ENCODE data around the gene ARGLU1.

Gene ARGLU1

DNA sequence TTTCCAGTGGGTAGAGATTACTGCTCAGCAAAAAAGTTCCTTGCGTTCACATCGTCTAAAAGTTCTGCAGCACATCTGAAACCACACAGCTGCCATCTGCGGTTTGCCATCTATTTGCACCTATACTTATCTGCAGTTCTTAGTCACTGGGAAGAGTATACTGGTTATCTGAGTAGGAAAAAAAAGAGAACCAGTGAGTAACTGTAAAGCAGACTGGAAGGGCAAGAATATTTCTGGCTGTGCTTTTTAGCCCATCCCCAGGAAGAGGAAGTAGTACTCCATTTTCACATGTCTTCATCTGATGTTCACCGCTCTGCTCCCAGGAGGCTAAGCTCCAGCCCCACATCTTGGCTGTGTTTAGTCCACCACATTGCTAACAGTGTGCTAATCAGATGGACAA, 68.0 kb downstream of the ARGLU1 start:
- Histone ChIP-seq H3K4me1 (ENCODE audit: control insufficient read depth, low read length) (peaks cover 62% of the 10 kb centered on the region), H3K4me2 (ENCODE audit: low read length) (peak overlapping the region; percentile 95), H4K20me1 (ENCODE audit: control insufficient read depth, insufficient read depth, low read depth, low read length) (no peaks in the 10 kb centered on the region), H3K27me3 (ENCODE audit: control insufficient read depth, low read length) (no peaks in the 10 kb centered on the region), H3K4me3 (ENCODE audit: low read length) (peak overlapping the region; percentile 65), H3K9me3 (ENCODE audit: control insufficient read depth, insufficient read depth, low read length) (no peaks in the 10 kb centered on the region), H3K79me2 (ENCODE audit: control insufficient read depth, low read length) (no peaks in the 10 kb centered on the region; the same call in 1 of the 2 replicates), H3F3A (ENCODE audit: control insufficient read depth, insufficient read depth) (peaks cover 29% of the 10 kb centered on the region), H3K9me2 (replicated peaks; ENCODE audit: control insufficient read depth, low read length) (no peaks in the 10 kb centered on the region), H3K27ac (ENCODE audit: low read depth, low read length) (peak overlapping the region; percentile 96), H3K36me3 (ENCODE audit: control insufficient read depth, low read length) (no peaks in the 10 kb centered on the region)
- no peak for TF ChIP-seq EZH2phosphoT487 (IDR thresholded peaks at IDR 0.05; ENCODE audit: borderline replicate concordance, low read length)
- TF ChIP-seq, protein P1, sequence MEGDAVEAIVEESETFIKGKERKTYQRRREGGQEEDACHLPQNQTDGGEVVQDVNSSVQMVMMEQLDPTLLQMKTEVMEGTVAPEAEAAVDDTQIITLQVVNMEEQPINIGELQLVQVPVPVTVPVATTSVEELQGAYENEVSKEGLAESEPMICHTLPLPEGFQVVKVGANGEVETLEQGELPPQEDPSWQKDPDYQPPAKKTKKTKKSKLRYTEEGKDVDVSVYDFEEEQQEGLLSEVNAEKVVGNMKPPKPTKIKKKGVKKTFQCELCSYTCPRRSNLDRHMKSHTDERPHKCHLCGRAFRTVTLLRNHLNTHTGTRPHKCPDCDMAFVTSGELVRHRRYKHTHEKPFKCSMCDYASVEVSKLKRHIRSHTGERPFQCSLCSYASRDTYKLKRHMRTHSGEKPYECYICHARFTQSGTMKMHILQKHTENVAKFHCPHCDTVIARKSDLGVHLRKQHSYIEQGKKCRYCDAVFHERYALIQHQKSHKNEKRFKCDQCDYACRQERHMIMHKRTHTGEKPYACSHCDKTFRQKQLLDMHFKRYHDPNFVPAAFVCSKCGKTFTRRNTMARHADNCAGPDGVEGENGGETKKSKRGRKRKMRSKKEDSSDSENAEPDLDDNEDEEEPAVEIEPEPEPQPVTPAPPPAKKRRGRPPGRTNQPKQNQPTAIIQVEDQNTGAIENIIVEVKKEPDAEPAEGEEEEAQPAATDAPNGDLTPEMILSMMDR (IDR thresholded peaks at IDR 0.05; ENCODE audit: low read depth, low read length, poor library complexity, severe bottlenecking), result no peak

DNA sequence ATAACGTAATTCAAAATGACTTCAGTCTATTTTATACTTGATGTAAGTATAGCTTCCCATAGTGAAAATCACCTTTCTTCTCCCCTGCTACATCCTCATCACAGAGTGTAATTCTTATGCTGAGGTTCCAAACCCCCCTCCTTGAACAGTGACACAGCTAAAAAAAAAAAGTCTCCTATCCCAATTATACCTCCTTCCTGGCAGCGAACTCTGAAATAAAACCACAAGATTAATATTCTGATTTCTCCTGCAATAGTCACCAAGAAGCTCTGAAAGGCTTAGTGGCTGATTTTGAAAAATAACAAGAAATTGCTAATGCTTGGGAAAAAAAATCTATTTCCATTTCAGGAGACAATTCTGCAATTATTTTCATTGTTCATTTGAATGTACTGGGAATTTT, 68.8 kb downstream of the ARGLU1 start:
- no peaks in the 10 kb centered on the region for H3K36me3 ChIP-seq (ENCODE audit: control insufficient read depth, low read length)
- H3K27ac ChIP-seq (ENCODE audit: low read depth, low read length), result peak overlapping the region; percentile 96
- H4K20me1 ChIP-seq (ENCODE audit: control insufficient read depth, insufficient read depth, low read depth, low read length), result no peaks in the 10 kb centered on the region
- no peaks in the 10 kb centered on the region for H3K9me3 ChIP-seq (ENCODE audit: control insufficient read depth, insufficient read depth, low read length)
- peaks cover 69% of the 10 kb centered on the region for H3K4me1 ChIP-seq (ENCODE audit: control insufficient read depth, low read length)
- no peaks in the 10 kb centered on the region for H3K27me3 ChIP-seq (ENCODE audit: control insufficient read depth, low read length)
- peak overlapping the region; percentile 65 for H3K4me3 ChIP-seq (ENCODE audit: low read length)
- no peaks in the 10 kb centered on the region; the same call in 1 of the 2 replicates for H3K79me2 ChIP-seq (ENCODE audit: control insufficient read depth, low read length)
- no peaks in the 10 kb centered on the region for H3K9me2 ChIP-seq (replicated peaks; ENCODE audit: control insufficient read depth, low read length)
- peak overlapping the region; percentile 95 for H3K4me2 ChIP-seq (ENCODE audit: low read length)
- no peak for TF ChIP-seq EZH2phosphoT487 (IDR thresholded peaks at IDR 0.05; ENCODE audit: borderline replicate concordance, low read length)
- TF ChIP-seq, protein P1 (IDR thresholded peaks at IDR 0.05; ENCODE audit: low read depth, low read length, poor library complexity, severe bottlenecking), result no peak
- peaks cover 29% of the 10 kb centered on the region for H3F3A ChIP-seq (ENCODE audit: control insufficient read depth, insufficient read depth)

GRCh38 chr13:106498571-106498970, 69.4 kb downstream of the ARGLU1 start:
- peak overlapping the region; percentile 96 for H3K27ac ChIP-seq (ENCODE audit: low read depth, low read length)
- no peaks in the 10 kb centered on the region for H3K9me2 ChIP-seq (replicated peaks; ENCODE audit: control insufficient read depth, low read length)
- no peaks in the 10 kb centered on the region; the same call in 1 of the 2 replicates for H3K79me2 ChIP-seq (ENCODE audit: control insufficient read depth, low read length)
- H3K4me1 ChIP-seq (ENCODE audit: control insufficient read depth, low read length), result peaks cover 75% of the 10 kb centered on the region
- H3K4me3 ChIP-seq (ENCODE audit: low read length), result peak overlapping the region; percentile 65
- H3K4me2 ChIP-seq (ENCODE audit: low read length), result peak overlapping the region; percentile 95
- peaks cover 31% of the 10 kb centered on the region for H3F3A ChIP-seq (ENCODE audit: control insufficient read depth, insufficient read depth)
- no peak for TF ChIP-seq EZH2phosphoT487 (IDR thresholded peaks at IDR 0.05; ENCODE audit: borderline replicate concordance, low read length)
- TF ChIP-seq, protein P1 (IDR thresholded peaks at IDR 0.05; ENCODE audit: low read depth, low read length, poor library complexity, severe bottlenecking), result no peak
- H3K36me3 ChIP-seq (ENCODE audit: control insufficient read depth, low read length), result no peaks in the 10 kb centered on the region
- H4K20me1 ChIP-seq (ENCODE audit: control insufficient read depth, insufficient read depth, low read depth, low read length), result no peaks in the 10 kb centered on the region
- H3K27me3 ChIP-seq (ENCODE audit: control insufficient read depth, low read length), result no peaks in the 10 kb centered on the region
- no peaks in the 10 kb centered on the region for H3K9me3 ChIP-seq (ENCODE audit: control insufficient read depth, insufficient read depth, low read length)

All from DOHH2 (cell line).